HG03432 (cell line): Measurements from ENCODE around the gene GRIA1.
"Not testable (repeated sequence)": the region's sequence is repeated elsewhere in the genome, so short reads cannot be mapped to it uniquely, and the experiment has no call there.

Experiments
- ATAC-seq: cut with Tn5 transposase; IDR thresholded peaks from one replicate; pipeline ENCODE4 v1.9.1; 2021; ENCODE audit warnings: mild to moderate bottlenecking, moderate library complexity; ENCODE audit not compliant: unreplicated experiment

GRIA1 gene

DNA sequence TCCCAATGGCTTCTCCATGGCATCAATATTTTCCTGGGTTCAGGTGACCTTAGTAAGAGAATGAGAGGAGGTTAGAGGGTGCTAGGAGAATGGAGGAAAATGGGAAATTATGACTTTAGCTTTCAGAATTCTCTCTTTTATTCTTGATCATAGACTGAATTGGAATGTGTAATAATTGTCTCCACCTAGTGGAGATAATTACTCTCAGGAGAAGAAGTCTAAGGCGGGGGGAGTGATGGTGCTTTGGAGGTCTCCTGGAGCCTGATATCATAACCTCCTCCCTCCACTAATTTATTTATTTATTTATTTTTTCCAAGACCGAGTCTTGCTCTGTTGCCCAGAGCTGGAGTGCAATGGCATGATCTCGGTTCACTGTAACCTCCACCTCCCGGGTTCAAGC lies 221.3 kb downstream of the GRIA1 start:
- no peak for ATAC-seq

GRCh38 chr5:153712946-153713345 lies 222.5 kb downstream of the GRIA1 start:
- ATAC-seq, result no peak

DNA sequence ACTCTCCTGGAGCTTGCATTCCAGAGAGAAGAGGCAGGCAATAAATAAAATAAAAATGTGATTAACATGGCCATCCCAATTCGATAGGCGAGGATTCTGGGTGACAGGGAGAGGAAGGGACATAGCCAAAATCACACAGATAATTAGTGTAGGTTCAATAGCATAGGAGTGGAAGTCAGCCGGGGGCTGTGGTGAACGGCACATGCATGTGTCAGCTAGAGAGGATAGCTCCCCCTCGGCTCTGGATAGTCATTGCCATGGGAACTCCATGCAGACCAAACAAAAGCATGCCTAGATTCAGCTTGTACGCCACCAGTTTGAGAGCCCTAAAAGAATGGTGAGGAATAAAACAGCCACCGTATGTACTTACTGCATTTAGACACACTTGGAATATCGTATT lies 223.5 kb downstream of the GRIA1 start:
- ATAC-seq, result no peak

GRCh38 chr5:153714798-153715197 lies 224.3 kb downstream of the GRIA1 start:
- no peak for ATAC-seq

- no peak for ATAC-seq
These were observed 226.8 kb downstream of the GRIA1 start for GRCh38 chr5:153717287-153717686.

DNA sequence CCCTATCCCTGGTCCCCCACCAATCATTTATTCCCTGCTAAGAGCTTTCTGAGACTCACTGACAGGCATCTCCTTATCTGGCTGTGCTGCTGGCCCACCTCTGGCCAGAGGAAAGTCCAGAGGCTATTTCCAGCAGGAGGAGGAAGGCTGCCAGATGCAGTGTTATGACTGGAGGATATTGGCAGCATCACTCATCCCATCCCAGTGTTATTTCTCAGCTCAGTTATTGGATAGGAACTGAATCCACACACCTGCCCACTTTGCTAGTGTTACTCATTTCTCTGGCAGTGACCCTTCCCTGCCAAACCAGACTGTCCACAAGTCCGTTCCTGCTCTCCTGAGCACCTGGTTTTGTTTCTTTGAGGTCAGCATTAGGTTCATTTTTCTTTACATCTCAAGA lies 228.2 kb downstream of the GRIA1 start:
- ATAC-seq, result no peak

DNA sequence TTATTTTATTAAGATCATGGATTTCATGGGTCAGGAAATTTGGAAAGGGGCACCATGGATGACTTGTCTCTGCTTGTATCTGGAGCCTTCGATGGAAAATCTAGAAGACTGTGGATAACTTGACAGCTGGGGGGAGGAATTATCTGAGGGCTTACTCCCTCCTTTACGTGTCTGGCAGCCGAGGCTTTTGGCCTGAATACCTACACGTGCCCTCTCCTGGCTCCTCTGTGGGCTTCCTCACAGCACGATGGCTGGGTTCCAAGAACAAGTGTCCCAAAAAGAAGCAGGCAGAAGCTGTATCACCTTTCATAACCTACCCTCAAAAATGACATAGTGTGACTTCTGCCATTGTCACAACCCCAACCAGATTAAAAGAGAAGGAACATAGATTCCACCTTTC lies 228.9 kb downstream of the GRIA1 start:
- ATAC-seq, result no peak

DNA sequence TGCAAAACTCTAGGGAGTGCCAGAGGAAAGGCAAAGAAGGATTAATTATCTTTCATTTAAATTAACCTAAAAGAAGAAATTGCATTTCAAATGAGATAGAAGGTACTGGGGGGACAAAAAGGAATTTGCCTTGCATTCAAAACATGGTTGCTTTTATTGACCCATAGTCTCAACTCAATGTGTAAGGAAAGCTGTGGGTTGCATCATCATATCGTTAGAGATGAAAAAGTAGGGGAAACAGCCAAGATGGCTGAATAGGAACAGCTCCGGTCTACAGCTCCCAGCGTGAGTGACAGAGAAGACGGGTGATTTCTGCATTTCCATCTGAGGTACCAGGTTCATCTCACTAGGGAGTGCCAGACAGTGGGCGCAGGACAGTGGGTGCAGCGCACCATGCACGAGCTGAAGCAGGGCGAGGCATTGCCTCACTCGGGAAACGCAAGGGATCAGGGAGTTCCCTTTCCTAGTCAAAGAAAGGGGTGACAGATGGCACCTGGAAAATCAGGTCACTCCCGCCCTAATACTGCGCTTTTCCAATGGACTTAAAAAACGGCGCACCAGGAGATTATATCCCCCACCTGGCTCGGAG lies 232.6 kb downstream of the GRIA1 start:
- not testable (repeated sequence) for ATAC-seq

DNA sequence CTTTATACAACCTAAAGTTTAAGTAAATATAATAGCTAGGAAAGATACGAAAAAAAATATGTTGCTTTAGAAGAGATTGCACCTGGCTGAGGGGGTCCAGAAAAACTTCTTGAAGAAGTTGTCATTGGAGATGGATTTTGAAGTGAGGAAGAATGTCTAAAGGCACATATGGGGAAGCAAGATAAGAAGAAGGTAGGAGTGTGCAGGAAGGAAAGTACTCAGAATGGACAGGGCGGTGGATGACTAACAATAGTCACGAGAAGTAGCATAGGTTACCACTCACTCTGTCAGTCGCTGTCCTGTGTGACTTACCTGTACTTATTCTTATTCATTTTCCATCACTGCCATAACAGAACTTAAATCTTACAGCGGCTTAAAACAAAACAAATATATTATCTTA lies 251.6 kb downstream of the GRIA1 start:
- no peak for ATAC-seq

DNA sequence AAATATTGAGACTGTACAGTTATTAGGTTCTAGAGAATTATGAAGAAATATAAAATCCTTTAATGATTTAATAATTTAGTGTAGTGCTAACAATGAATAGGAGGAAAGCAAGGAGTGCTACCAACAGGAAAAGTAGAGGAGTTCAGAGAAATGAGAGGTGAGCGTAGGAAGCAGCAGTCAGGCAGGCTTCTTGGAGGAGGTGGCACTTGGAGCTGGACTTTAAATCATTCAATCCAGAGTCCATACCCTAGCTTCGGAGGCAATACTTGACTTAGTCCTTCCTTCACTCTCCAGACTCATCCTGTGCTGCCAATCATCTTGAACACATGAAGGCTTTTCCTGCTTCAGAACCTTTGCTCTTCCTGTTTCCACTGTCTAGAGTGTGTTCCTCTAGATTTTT lies 254.3 kb downstream of the GRIA1 start:
- no peak for ATAC-seq

DNA sequence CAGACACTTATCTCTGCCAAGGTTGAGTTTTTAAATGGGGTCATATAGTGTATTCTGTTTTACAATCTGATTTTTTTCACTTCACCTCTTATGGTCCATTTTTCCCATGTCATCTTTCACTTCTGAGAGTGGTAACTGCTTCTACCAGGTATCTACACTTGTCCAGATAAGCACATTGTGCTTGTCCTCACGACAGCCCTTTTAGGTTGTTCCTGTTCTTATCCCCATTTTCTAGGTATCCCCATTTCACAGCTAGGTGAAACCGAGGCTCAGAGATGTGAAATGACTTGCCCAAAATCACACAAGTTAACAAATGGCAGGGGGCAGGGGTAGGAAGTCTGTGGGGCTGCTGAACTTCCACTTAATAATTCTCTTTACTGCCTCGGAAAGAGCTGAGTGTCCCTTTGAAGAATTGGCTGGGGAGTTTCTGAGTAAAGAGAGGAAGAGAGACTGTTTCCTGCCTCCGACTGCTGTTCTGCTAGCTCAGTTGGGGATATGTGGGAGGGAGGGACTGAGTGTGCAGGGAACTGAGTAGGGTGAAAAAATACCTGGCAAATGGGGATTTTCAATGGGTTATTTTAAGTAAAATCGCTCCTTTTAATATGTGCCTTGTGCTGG lies 255.4 kb downstream of the GRIA1 start:
- ATAC-seq, result no peak

GRCh38 chr5:153746440-153746839 lies 256.0 kb downstream of the GRIA1 start:
- no peak for ATAC-seq

DNA sequence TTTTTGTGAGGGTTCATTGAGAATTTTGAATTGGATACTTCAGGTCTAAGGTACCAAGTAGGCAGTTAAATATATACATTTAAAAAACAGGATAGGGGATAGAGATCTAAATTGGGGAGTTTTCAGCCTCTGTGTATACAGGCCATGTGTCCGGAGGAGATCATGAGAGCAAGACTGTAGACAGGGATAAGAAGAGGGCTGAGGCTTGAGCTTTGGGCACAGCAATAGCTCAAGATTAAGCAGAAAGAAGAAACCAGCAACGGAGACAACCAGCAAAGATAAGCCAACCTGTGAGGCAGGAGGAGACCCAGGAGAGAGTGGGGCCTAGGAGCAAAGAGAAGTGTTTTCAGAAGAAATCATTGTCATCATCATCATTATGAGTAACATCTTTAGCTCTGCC lies 258.4 kb downstream of the GRIA1 start:
- ATAC-seq, result no peak

- ATAC-seq, result no peak
These were observed 259.5 kb downstream of the GRIA1 start for GRCh38 chr5:153749960-153750359.

DNA sequence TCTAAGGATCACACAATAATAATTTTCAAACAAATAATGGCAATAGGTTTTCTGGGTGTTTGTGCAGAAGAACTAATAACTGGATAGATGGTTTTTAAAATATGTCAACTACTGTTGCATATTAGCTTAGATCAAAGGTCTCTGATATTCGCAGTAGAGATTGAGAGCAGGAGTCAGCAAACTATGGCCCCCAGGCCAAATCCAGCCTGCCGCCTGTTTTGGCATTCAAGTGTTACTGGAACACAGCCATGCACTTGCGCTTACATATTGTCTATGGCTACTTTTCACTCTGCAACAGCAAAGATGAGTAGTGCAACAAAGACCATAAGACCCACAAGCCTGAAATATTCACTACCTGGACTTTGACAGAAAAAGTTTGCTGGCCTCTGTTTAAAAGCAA lies 260.8 kb downstream of the GRIA1 start:
- ATAC-seq, result no peak

GRCh38 chr5:153752890-153753289 lies 262.4 kb downstream of the GRIA1 start:
- no peak for ATAC-seq

DNA sequence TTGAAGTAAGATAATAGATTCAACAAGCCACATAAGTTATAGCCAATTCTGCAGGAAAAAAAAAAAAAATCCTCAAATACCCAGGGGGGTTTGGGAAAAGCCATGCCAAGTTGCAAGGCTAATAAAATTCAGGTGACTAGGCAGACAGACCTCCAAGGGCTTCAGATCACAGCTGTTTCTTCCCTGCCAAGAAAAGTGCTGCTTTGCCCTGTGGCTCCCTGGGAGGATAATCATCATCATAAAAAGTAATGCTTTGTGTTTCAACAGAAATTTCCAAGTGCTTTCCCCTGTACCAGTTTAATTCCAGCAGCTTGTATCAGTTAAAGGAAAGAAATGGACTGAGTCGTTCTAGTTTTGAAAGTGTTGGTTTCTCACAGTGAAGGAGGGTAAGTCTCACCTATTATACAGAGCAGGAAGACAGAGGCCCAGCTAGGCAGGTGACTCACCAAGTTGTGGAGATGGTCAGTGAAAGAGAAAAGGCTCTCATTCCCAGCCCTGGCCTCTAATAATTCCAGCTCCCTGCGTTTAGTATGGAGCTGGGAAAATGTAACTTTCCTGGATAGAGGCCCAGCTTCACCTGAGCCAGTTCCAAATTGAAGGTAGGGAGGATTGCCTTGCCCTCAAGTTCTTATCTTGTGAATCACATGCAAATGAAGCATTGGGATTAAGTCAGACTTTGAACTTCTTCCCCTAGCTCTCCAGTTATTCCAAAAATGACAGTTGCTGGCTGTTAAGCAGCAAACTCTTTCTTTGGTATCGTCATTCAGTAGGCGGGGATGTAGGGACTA lies 263.4 kb downstream of the GRIA1 start:
- ATAC-seq, result no peak

- no peak for ATAC-seq
These were observed 265.5 kb downstream of the GRIA1 start for GRCh38 chr5:153755913-153756500.

- no peak for ATAC-seq
These were observed 266.1 kb downstream of the GRIA1 start for GRCh38 chr5:153756540-153756939.

DNA sequence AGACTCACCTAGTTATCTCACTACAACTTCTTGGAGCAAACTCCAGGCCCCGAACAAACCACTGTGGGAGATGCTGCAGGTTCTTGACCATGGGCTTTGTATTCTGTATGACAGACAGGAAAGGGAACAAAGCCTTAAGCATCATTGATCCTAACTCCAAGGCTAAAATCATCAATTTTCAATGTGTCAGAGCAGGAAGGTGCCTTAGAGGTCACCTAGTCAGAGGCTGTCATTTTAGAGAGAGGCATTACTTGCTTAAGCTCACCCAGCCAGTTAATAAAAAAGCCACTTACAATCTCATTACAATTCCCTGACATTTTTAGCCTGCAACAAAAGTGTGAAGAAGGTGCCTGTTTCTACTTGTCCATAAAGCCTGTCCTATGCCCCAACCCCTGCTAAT lies 275.5 kb downstream of the GRIA1 start:
- no peak for ATAC-seq

- ATAC-seq, result no peak
These were observed 277.0 kb downstream of the GRIA1 start for GRCh38 chr5:153767221-153768188.
